H1 (cell line): Measurements from ENCODE around the gene RCBTB1. TPM values are rescaled to one million over a fixed set of nuclear protein-coding genes. Genes with fewer than 3 reads are reported as not detected.

ENCODE experiments used
- CREB1 ChIP-seq: IDR thresholded peaks from 2 replicates; pipeline ENCODE4 v1.6.1; 2012; ENCODE audit warnings: inconsistent platforms
- NANOG ChIP-seq: IDR thresholded peaks from 2 replicates; pipeline ENCODE4 v1.6.1; 2011; ENCODE audit warnings: low read length, low read depth, mild to moderate bottlenecking, inconsistent platforms; ENCODE audit not compliant: insufficient read depth, poor library complexity, severe bottlenecking
- polyA plus RNA-seq, 7 experiments: library from polyadenylated mRNA; depleted of rRNA in 3 of 7; stranded (reverse) in 5 of 7; unstranded in 2 of 7; fragments of >200 nt in 5 of 7; fragments of 200-250 nt in 2 of 7; gene quantifications; 1 replicate in 5 of 7; 2 replicates in 1 of 7; 4 replicates in 1 of 7; pipeline versions ENCODE4 v1.2.1 to v1.2.3, GENCODE V29; 2011 to 2013; ENCODE audit warnings: missing spikeins in 2 of 7, mixed read lengths in 2 of 7
- total RNA-seq: library from RNA; stranded (reverse); fragmentation: NEBNext Ultra II Directional; extraction: Animal tissue kit (Norgen Biotek cat#: 25700); gene quantifications from 2 replicates; pipeline ENCODE4 v1.2.1, GENCODE V29; 2021
- TF ChIP-seq, protein P1 (sequence below): IDR thresholded peaks from 2 replicates; pipeline ENCODE4 v1.6.1; 2012; ENCODE audit warnings: low read length, inconsistent platforms
- TF ChIP-seq, protein P2 (sequence below), 3 experiments: IDR thresholded peaks; 1 replicate in 2 of 3; 2 replicates in 1 of 3; pipeline versions ENCODE4 v1.5.1 to v1.6.1; 2011; ENCODE audit warnings: low read length in 3 of 3, mild to moderate bottlenecking in 3 of 3, inconsistent platforms in 2 of 3, low read depth in 1 of 3, moderate library complexity in 1 of 3; ENCODE audit not compliant: insufficient read depth in 1 of 3; ENCODE audit errors: control extremely low read depth in 1 of 3

The RCBTB1 gene
- total and polyA plus RNA-seq, 2 of the 8 experiments (the other 6 are each of a cell fraction or from before 2014, with no cell fraction given) = 13.7 to 29.8 TPM

DNA sequence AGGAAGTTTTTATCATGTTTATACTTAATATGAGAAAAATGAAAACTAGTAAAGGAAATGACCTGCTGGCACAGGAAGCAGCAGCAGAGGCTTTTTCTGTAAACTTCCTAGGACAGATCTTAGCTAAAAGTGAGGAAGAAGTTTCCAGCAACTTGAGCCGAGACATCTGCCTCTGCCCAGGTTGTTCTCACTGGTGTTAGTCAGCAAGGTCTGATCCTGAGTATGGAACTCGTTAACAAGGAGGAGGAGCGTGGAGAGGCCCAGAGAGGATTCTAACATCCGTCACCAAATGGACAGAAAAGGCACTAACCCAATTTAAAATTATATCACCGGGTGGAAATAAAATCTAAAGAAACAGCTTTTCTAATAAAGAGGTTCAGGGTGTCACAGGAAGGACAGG is 46.0 kb downstream of the RCBTB1 start (continued):
- TF ChIP-seq, protein P1, sequence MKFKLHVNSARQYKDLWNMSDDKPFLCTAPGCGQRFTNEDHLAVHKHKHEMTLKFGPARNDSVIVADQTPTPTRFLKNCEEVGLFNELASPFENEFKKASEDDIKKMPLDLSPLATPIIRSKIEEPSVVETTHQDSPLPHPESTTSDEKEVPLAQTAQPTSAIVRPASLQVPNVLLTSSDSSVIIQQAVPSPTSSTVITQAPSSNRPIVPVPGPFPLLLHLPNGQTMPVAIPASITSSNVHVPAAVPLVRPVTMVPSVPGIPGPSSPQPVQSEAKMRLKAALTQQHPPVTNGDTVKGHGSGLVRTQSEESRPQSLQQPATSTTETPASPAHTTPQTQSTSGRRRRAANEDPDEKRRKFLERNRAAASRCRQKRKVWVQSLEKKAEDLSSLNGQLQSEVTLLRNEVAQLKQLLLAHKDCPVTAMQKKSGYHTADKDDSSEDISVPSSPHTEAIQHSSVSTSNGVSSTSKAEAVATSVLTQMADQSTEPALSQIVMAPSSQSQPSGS = no peak
- TF ChIP-seq NANOG (no peak), CREB1 (no peak)
- TF ChIP-seq, protein P2, sequence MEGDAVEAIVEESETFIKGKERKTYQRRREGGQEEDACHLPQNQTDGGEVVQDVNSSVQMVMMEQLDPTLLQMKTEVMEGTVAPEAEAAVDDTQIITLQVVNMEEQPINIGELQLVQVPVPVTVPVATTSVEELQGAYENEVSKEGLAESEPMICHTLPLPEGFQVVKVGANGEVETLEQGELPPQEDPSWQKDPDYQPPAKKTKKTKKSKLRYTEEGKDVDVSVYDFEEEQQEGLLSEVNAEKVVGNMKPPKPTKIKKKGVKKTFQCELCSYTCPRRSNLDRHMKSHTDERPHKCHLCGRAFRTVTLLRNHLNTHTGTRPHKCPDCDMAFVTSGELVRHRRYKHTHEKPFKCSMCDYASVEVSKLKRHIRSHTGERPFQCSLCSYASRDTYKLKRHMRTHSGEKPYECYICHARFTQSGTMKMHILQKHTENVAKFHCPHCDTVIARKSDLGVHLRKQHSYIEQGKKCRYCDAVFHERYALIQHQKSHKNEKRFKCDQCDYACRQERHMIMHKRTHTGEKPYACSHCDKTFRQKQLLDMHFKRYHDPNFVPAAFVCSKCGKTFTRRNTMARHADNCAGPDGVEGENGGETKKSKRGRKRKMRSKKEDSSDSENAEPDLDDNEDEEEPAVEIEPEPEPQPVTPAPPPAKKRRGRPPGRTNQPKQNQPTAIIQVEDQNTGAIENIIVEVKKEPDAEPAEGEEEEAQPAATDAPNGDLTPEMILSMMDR (IDR thresholded peaks at IDR 0.05; ENCODE audit: control extremely low read depth in 1 of 3, insufficient read depth in 1 of 3, low read depth in 1 of 3, low read length in 3 of 3) = no peak
